Mucosa of descending colon (tissue), 3 donors: Measurements from ENCODE around the gene PILRA. TPM values are rescaled to one million over a fixed set of nuclear protein-coding genes. Genes with fewer than 3 reads are reported as not detected.

Experiments
- ATAC-seq: fragments of 200-7000 bp; cut with Tn5 transposase; one replicate; pipeline ENCODE4 v1.9.1; 2020; ENCODE audit warnings: mild to moderate bottlenecking, moderate library complexity
- DNase-seq, 3 donors: peaks; one replicate each; pipeline ENCODE4 v3.0.0-alpha.2; 2020
- H3K36me3 ChIP-seq: fragments of 200-600 bp; one replicate; pipeline ENCODE4 v1.8.0; 2021; ENCODE audit warnings: low read depth, mild to moderate bottlenecking
- H3K4me1 ChIP-seq: fragments of 200-600 bp; one replicate; pipeline ENCODE4 v1.8.0; 2021; ENCODE audit warnings: low read depth, mild to moderate bottlenecking
- H3K4me3 ChIP-seq: fragments of 200-600 bp; one replicate; pipeline ENCODE4 v1.8.0; 2021; ENCODE audit warnings: mild to moderate bottlenecking
- H3K9me3 ChIP-seq: fragments of 200-600 bp; one replicate; pipeline ENCODE4 v1.8.0; 2021; ENCODE audit warnings: mild to moderate bottlenecking
- CTCF ChIP-seq: fragments of 200-600 bp; IDR thresholded peaks from one replicate; pipeline ENCODE4 v1.8.0; 2022; ENCODE audit warnings: antibody characterized with exemption, mild to moderate bottlenecking
- intact Hi-C, 2 donors: fragments of 100-400 bp; cut with DNase I in 1 of 2; cut with micrococcal nuclease in 1 of 2; formaldehyde crosslinking; loops; one replicate each; pipeline versions ENCODE4 v1.11.0 to v1.11.1; 2022; cut with DNase I, micrococcal nuclease
- total RNA-seq, 3 donors: library from RNA; stranded (reverse); fragmentation: NEBNext Ultra II Directional in 2 of 3; extraction: Animal tissue kit (Norgen Biotek cat#: 25700) in 2 of 3; gene quantifications; one replicate each; pipeline versions ENCODE4 v1.2.1 to v1.2.4, GENCODE V29; 2021 to 2023
- donor health status: DM: no; HTN: no; CAD: no; lungs with moderate emphysema.
- donor health status: DM: no; HTN: no; CAD: no.
- donor health status: DM: no; HTN: yes; CAD: no.

The PILRA gene
- total RNA-seq, 3 donors from 2014 or later, result 4.2 to 15.9 (median 7.8) TPM

- Histone ChIP-seq H3K9me3 (no peaks in the 10 kb centered on the region), H3K36me3 (no peaks in the 10 kb centered on the region), H3K4me3 (no peak overlapping the region), H3K4me1 (no peaks in the 10 kb centered on the region)
- no peak for DNase-seq
- no peak for TF ChIP-seq CTCF
- intact Hi-C loops, result no loop called here
- peak; percentile 37 for ATAC-seq
Measured at GRCh38 chr7:100400656-100401055, 27.4 kb downstream of the PILRA start.

- TF ChIP-seq CTCF, result no peak
- H3K36me3 ChIP-seq, result no peaks in the 10 kb centered on the region
- DNase-seq (no peak), ATAC-seq (no peak)
- no peak overlapping the region for H3K4me3 ChIP-seq
- no peaks in the 10 kb centered on the region for H3K9me3 ChIP-seq
- no peaks in the 10 kb centered on the region for H3K4me1 ChIP-seq
- intact Hi-C loops, result no loop called here
Measured at GRCh38 chr7:100401811-100402210, 28.5 kb downstream of the PILRA start.

DNA sequence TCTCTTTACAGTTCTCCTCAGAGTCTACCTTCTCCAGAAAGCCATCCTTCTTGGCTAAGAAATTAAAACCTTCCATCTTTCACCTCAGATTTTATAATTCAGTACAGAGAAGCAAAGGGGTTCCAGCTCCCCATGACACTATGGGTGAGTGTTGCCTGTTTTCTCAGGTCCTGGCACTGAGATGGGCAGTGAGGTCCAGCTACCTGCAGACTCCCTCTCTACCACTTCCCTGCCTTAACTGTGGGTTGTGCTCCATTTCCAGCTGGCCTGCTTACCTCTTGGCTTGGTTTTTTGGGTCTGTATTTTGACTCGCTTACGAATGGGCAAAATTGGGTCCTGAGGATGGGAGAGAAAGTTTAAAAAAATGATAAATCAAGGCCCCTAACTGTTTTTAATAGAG is 29.0 kb downstream of the PILRA start:
- Histone ChIP-seq H3K9me3 (no peaks in the 10 kb centered on the region), H3K4me3 (no peak overlapping the region), H3K4me1 (no peaks in the 10 kb centered on the region), H3K36me3 (no peaks in the 10 kb centered on the region)
- DNase-seq (no peak), ATAC-seq (no peak)
- TF ChIP-seq CTCF, result no peak
- intact Hi-C loops, result no loop called here

- DNase-seq (no peak), ATAC-seq (no peak)
- intact Hi-C loops, result no loop called here
- Histone ChIP-seq H3K4me1 (no peaks in the 10 kb centered on the region), H3K36me3 (no peaks in the 10 kb centered on the region), H3K9me3 (no peaks in the 10 kb centered on the region), H3K4me3 (no peak overlapping the region)
- no peak for TF ChIP-seq CTCF
Measured at GRCh38 chr7:100406767-100407166, 33.5 kb downstream of the PILRA start.

DNA sequence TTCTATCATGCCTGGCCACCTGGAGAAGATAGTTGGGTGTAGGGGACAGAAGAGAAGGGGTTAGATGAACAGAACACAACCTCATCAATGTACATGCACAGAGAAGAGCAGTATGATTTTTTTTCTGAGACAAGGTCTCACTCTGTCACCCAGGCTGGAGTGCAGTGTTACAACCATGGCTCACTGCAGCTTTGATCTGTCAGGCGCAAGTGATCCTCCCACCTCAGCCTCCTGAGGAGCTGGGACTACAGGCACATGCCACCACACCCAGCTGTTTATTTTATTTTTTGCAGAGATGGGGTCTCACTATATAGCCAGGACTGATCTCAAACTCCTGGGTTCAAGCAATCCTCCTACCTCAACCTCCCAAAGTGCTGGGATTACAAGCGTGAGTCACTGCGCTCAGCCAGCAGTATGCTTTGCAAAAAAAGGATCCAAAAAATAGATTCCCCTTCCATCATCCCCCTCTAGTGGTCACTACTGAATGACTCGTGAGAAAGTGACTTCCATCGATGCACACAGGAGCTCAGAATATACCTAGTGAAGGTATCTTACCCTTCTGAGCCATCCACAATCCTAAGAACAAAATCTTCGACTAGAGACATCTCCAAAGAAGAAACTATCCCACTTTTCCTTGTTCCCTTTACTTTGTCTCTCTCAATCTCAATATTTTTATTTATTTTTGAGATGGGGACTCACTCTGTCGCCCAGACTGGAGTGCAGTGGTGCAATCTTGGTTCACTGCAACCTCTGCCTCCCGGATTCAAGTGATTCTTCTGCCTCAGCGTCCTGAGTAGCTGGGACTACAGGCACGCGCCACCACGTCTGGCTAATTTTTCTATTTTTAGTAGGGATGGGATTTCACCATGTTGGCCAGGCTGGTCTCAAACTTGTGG is 34.2 kb downstream of the PILRA start:
- Histone ChIP-seq H3K9me3 (no peaks in the 10 kb centered on the region), H3K4me1 (no peaks in the 10 kb centered on the region), H3K4me3 (no peak overlapping the region), H3K36me3 (no peaks in the 10 kb centered on the region)
- ATAC-seq (peak; percentile 87), DNase-seq (peak in 1 of 3 donors; percentile 54)
- intact Hi-C loops, result no loop called here
- TF ChIP-seq CTCF, result no peak
